ENCODE results near the gene RTN1.

The RTN1 gene

GRCh38 chr14:59565087-59565486 is 305.5 kb downstream of the RTN1 start:
- DNase-seq (ENCODE audit: low read depth in 2 of 2): no peak

GRCh38 chr14:59564366-59564765 is 306.2 kb downstream of the RTN1 start:
- DNase-seq (ENCODE audit: low read depth in 2 of 2): no peak

GRCh38 chr14:59547310-59547709 is 323.3 kb downstream of the RTN1 start:
- DNase-seq (ENCODE audit: low read depth in 2 of 2): no peak
